IPS DF 19.7 (cell line): ENCODE results near the gene POLA1.

Source experiments
- DNase-seq: peaks from one replicate; pipeline ENCODE4 v3.0.0-alpha.2; 2013; ENCODE audit warnings: low read depth, low spot score

Gene POLA1

DNA sequence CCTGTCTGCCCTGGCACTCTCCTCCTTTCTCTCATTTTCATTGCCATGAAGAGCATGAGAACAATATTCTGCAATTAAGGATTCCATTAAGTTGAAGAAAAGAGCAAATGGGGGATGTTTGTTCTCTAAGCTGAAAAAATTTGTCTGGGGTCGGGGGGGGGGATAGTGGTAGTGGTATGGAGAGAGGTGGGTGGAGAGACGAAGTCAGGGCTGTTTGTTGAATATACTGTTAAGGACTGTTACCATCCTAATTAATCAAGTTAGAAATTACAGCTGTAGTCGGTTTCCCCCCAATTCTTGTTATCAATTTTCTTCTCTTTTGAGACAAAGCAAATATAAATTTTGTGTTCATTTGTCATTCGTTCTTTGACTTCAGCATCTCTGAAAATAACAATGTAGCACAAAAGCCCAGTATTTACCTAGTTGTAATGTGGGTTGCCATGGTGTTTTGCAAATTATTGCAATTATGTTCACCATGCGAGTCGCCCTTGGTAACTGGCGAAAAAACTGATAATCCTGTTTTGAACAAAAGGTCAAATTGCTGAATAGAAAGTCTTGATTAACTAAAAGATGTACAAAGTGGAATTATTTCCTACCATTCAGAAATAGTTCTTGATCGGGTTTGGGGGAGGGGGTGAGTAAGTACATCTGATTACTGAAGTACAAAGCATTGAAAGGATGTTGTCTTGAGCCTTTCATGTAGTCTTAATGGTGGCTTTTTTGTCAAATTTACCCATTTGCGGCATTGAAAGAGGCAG, 183.0 kb downstream of the POLA1 start:
- DNase-seq = no peak

DNA sequence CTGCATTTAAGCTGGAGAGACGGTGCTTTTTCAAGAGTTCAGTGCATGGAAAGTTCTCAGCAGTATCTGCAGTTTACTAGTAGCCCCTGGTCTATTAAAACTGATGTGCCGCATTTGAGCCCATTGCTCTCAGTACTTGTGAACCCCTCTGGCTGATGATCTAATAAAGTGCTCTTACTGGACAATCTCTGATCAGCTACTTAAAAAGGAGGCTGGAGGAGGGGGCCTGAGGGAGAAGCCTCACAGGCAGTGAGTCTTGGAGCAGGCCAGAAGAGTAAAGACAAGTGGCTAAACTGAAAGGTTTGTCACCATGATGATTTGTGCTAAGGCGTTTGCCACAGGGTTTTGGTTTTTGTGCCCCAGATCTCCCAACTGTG, 183.6 kb downstream of the POLA1 start:
- no peak for DNase-seq

DNA sequence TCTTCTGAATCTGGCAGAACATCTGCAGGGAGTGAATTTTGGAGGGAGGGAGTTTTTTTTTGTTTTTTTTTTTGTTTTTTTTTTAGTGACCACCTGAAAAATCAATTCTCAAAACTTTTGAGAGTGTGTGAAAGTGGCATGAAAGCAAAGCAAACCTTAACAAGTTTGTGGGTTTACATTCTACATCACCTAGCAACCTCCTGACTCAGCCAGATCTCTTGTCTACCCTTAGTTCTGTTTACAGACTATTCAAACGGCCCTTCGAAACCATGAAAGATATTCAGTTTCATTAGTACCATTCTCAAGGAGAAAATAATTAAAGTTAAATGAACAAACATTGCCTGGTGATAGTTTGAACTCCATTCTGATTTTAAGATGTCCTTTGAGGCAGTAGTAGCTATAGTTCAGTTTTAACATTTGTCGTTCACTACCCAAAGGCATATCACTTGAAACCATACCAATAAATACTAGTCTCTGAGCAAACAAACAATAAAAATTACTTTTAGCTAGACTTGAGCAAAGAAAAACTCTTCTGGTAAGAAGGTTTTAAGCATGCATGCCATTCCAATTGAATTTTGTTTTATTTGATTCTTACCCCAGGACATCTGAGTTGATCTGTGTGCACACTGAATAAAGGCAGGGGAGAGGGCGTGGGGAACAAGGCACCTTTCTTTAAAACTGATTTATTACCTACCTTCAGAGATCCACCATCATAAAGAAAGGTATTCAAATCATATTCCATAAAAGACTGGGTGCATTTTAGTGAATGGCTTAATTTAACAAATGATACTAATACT, 184.3 kb downstream of the POLA1 start:
- no peak for DNase-seq

DNA sequence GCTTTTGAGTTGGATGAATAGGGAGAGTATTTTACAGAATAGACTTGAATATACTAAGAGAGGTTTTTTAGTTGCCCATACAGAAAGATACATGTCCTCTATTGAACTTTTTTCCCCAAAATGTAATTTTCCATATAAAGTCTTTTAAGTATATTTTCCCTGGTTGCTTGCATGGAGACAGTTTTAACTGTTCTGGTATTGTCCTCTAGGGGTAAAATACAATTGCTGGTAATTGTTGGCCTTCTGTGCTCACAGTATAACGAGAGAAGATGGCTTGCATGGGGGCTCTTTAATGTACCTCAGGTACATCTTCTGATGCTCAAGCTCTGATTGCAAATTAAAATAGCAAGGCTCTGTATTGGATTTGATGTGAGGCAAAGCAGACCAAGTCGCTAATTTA, 186.0 kb downstream of the POLA1 start:
- no peak for DNase-seq

DNA sequence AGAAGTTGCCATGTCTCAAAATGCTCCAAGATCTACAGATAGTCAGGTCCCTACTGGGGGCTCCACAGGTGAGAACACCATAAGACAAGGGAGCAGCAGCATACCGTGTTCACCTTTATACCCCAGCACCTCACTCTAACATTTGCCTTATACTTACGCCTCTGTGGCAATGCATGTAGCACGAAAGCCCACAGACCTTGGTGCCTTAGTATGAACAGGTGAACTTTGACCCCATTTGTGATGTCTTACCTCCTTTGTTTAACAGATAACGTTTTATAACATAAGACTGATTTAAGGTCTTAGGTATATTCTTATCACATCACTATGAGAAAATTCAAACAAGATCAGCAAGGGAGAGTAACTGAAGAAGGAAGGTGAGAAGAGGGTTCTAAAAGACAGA, 193.2 kb downstream of the POLA1 start:
- no peak for DNase-seq

DNA sequence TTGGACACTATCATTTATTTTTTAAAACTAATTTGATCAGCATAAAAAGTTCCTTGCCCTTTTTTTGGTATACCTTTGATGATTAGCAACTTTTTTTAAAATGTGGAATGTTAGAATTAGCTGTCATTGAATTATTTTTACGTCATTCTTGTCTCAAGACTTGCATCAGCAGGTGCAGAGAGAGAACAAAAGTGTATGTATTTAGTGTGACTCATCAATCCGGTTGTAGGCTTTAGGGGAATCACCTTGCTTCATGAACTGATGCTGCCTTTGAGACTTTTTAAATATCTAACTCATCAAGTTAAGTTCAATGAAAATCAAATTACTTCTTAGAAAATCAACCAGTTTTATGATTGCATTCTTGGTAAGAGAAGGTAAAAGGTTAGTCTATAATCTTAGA, 197.0 kb downstream of the POLA1 start:
- DNase-seq = no peak

DNA sequence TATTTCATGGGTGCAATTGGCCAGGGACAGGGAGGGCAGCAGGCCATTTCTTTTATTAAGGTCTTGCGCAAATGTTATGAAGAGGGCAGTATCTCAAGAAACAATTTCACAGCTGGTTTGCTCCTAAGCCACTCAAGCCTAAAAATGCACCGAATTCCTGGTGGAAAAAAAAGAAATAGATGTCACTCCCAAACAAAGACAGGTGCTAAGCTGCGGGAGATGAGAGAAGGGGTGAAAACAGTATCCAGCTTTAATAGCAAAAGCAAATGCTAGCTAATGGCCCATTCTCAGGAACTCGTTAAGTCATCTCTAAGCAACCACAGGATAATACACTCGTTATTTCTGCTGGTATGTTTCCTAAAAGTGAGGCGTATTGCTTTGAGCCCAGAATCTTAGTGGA, 205.7 kb downstream of the POLA1 start:
- no peak for DNase-seq

DNA sequence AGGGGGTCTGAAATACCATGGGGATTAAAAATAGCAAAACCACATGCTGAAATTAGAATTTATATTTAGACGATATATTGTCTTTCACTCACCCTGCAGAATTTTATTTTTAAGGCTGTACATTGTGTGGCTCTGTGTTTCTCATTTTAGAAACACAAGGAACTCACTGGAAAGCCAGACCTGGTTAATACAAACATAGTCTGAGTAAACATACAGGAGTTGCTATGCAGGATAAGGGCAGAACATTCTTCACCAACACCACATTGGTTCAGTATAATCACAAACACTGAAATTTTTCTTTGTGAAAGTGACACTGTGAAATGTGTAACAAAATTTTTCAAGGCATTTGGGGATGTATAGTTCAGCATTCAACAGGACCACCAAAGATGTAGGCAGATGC, 206.5 kb downstream of the POLA1 start:
- DNase-seq = no peak

DNA sequence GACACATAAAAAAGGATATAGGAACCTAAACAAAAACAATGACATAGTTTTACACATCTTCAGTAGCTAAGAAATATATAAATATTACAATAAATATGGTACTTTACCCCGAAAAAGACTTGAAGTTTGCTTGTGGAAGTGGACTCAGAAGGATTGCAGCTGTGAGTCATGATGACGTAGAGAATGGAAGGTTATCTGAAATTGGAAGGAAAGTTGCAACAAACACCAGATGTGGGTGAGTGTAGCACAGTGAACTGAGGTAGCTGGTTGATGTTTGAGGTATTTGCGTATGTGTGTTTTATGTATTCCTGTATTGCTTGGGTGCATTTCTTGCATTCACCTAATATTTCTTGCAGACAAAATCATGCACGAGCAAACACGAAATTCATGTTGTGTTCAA, 209.1 kb downstream of the POLA1 start:
- DNase-seq = no peak

DNA sequence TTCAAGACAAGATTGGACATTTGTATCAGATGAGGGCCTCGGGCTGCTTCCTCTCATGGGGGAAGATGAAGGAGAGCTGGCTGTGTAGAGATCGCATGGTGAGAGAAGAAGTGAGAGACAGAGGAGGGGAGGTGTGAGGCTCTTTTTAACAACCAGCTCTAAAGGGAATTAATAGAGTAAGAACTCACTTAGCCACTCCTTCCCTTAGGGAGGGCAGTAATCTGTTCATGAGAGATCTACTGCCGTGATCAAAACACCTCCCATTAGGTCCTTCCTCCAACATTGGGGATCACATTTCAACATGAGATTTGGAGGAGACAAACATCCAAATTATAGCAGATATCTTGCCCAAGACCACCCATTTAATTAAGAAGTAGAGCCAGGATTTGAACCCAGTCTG, 225.0 kb downstream of the POLA1 start:
- DNase-seq = no peak

DNA sequence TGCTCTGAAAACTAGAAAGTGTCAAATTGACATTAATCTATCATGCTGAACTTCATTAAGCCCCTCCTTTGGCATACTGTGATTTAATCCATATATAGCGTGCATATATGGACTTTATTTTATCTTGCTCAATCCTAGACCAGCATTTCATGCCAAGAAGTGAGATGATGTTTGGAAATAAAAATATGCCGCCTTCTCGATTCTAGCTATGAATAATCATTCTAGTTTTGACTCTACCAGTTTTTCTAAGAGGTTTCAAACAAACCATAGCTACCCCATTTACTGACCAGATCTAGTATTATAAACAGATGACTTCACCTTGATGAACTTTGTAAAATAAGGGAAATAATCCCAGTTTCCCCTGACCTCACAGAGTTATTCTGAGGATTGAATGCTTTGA, 227.1 kb downstream of the POLA1 start:
- DNase-seq = no peak

DNA sequence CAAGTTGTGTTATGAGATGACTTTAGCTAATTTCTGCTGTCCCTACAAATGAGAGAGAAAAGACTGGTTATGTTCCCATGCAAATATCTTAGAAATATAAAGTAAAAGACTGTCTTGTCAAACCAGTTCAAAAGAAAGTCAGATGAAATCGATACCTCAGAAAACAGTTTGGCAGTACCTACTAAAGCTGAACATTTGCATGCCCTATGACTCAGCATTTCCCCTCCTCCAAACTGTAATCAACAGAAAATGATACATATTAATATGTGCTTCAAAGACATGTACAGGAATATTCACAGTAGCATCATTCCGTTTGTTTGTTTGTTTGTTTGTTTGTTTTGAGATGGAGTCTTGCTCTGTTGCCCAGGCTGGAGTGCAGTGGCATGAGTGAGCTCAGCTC, 231.7 kb downstream of the POLA1 start:
- no peak for DNase-seq

DNA sequence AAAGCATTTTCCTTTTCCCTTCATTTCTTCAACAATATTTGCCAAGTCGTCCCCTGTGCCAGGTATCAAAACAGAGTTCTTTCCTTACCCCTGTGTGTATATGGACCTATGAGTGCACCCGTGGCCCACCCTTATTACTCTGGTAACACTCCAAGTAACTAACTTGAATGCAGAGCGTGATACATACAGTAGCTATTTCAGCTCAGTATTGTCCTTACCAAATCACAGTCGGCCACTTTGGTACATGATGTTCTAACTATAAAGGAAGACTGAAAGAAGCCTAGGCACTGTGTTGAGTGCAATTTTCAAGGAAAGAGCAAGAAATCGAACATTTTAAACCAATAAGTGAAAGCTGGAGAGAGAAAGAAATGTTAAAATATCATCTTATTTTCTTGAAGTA, 233.7 kb downstream of the POLA1 start:
- DNase-seq = no peak

DNA sequence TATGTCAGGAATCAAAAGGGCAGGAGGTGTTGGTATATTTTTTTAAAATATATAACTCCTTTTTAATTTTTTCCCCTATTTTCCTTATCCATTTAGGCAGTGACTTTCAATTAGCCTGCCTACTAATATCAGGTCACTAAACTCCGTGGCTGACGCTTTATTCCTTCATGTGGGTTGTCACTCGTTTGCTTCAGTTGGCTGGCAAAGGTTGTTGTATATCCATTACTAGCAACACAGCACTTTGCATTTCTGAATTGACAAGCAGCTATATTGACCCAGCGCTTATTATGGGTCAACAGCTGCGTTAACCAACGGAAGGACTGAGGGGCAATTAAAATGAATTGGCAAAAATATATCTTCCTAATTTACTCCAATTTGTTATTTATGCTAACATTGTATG, 234.4 kb downstream of the POLA1 start:
- DNase-seq = no peak

DNA sequence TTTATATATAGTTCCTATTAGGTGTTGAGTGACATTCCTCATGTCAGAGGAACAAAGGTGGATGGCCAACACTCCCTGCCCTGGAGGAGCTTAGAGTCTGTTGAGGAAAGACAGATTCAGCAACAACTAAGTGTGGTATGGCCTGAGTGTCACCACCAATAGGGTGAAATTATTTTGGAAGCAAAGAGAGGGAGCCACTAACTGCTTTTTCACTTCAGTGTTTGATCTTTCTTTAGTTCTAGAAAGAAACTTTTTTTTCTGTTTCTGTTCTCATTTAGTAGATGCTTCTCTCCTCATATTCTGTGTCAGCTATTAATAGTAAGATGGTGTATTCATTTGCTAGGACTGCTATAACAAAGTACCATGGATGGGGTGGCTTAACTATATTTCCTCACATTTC, 240.6 kb downstream of the POLA1 start:
- no peak for DNase-seq

DNA sequence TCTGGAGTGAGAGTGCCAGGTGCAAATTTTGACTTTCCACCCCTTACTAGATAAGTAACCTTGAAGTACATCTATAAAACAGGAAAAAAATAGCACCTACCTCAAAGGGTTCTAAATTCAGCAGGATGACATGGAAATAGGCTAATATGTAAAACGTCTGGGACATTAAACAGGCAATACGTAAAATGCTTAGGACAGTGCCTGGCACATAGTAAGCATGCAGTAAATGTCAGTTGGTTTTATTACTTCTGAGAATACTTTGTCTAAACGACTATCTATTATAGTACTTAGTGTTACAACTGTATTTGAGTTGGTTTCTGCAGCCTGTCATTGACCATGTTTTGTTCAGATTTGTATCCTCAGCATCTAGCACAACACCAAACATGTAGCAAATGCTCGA, 251.3 kb downstream of the POLA1 start:
- DNase-seq = no peak

DNA sequence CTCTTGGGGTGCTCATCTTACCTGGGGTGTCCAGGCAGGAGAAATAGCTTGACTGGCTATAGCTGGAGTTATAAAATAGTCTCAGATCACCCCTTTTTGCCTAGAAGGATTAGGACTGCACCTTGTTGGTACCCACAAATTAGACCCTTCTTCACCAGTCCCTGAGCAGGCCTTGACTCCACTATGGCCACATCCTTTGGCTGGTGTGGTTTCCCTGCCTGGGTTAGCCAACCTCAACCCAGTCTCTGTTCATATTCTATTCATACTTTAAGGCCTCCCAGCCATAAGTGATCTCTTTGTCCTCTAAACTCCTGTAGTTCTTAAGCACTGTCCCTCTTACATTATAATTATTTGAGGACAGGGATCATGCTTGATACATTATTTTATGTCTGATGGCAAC, 252.7 kb downstream of the POLA1 start:
- DNase-seq = no peak

DNA sequence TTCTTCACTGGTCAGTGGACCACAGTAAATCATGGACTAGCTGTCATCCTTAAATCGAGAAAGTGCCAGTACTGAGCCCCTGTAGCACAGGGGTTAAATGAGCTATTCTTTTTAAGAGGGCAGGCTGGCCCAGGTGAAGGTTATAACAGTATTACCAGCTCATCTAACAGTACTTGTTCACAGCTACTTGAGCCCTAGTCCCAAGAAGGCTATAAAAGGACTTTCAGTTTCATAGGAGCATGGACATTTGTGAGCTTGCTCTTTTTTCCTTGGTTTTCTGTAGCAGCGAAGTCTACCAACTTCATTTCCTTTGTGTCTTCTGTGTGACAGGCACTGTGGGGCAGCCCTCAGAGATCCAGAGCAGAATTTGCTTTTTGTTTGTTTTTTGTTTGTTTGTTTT, 261.0 kb downstream of the POLA1 start:
- no peak for DNase-seq

DNA sequence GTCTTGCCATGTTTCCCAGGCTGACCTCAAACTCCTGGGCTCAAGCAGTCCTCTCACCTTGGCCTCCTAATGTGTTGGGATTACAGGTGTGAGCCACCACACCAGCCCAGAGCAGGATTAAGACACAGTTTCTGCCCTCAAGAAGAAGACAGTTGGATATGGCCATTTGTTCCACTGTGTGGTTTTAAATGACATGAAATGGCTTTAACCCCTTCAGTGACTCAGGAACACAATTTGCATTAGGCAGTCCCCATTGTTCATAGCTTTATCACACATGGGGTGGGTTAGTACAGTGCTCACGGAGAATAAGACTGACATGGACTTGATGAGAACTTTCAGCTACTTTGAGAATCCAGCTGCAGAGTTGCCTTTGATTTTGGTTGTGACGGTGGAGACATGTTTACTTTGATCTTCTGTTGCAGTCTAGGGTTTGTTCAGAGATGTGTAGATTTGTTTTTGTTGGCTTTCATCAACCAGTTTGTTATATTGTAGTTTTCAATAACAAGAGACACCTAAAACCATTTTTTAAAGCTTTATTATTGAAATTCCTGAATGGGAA, 261.7 kb downstream of the POLA1 start:
- no peak for DNase-seq

DNA sequence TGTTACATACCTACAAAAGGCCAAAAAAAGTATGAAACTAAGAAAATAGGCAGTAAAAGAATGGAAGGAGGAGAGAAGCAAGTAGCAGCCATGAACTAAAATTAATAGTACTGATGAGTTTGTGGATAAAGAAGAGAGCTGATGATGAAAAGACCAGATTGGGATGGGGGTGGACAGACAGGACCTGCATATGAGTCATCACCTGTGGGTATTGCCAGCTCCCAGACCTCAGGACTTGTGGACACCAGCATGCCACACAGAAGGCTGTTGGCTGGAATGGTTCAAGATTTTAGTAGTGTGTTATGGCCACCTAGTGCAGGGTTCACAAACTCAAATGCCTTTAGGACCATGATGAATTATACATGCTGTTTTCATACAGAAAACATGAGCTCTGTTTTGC, 263.1 kb downstream of the POLA1 start:
- DNase-seq = no peak

DNA sequence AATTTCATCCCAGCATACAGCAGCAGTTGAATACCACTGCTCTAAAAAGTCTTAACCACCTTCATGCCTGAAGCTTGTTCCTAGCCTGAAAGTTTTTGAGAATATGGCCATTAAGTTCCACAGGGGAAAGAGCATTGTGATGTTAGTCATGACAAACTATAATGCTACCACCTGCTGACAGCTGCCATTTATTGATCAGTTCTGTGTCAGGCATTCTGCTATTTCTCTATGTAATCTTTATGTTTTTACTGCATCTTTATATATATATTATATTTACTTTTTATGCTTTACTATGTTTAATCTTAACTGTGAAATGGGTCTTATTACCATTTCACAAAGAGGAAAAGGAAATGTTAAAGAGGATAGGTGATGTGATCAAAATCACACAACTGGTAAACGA, 268.1 kb downstream of the POLA1 start:
- no peak for DNase-seq

DNA sequence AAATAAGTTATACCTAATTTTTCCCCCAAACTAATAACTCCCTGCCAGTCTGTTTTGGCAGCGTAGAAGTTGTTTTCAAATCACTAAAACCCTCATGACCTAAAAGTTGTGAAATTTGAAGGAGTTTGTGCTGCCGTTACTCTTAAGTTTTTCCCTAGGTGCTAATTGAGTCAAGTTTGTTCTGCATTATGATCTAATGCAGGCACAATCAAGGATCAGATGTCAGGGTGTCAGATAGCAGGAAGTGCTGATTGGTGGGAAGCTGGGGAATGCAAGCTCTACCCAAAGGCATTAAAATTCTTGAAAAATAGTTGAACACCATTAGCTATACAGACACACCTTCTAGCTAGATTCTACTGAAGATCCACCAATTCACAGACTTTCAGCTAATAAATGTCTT, 270.1 kb downstream of the POLA1 start:
- no peak for DNase-seq

DNA sequence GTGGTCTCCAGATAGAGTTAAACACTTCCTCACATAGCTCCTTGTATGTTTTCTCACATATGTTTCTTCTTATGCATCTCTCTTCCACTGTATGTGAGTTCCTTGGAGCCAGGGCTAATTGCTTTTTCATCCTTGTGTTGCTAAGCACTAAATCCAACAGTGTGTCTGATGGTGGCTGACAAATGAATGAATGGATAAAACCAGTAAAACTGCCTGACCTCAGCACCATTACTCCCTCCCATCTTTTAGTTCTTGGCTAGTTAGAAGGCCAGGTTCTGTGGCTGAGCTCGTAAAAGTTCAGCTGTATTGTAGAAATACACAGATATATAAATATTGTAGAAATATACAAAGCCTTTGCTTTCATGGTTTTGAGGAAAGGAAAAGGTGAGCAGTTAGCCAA, 271.7 kb downstream of the POLA1 start:
- DNase-seq = no peak
